Measurements from ENCODE around the gene FAF1.
"Not testable (repeated sequence)": the region's sequence is repeated elsewhere in the genome, so short reads cannot be mapped to it uniquely, and the experiment has no call there.

The FAF1 gene

GRCh38 chr1:50964863-50965262, 4.8 kb upstream of the FAF1 start:
- no peak for DNase-seq (ENCODE audit: low read depth in 2 of 3, low spot score in 1 of 3)

- no peak for DNase-seq (ENCODE audit: low read depth in 2 of 3, low spot score in 1 of 3)
These were observed 659 bp downstream of the FAF1 start for GRCh38 chr1:50959303-50959912.

GRCh38 chr1:50955116-50955515, 5.0 kb downstream of the FAF1 start:
- DNase-seq (ENCODE audit: low read depth in 2 of 3, low spot score in 1 of 3): no peak

GRCh38 chr1:50952566-50952965, 7.5 kb downstream of the FAF1 start:
- DNase-seq (ENCODE audit: low read depth in 2 of 3, low spot score in 1 of 3): not testable (repeated sequence)

GRCh38 chr1:50950396-50950795, 9.7 kb downstream of the FAF1 start:
- DNase-seq (ENCODE audit: low read depth in 2 of 3, low spot score in 1 of 3): no peak

GRCh38 chr1:50949286-50949982, 10.6 kb downstream of the FAF1 start:
- DNase-seq (ENCODE audit: low read depth in 2 of 3, low spot score in 1 of 3): no peak

GRCh38 chr1:50942334-50942733, 17.7 kb downstream of the FAF1 start:
- no peak for DNase-seq (ENCODE audit: low read depth in 2 of 3, low spot score in 1 of 3)

- no peak for DNase-seq (ENCODE audit: low read depth in 2 of 3, low spot score in 1 of 3)
These were observed 19.8 kb downstream of the FAF1 start for GRCh38 chr1:50940291-50940690.

- DNase-seq (ENCODE audit: low read depth in 2 of 3, low spot score in 1 of 3): no peak
These were observed 23.7 kb downstream of the FAF1 start for GRCh38 chr1:50936321-50936720.

GRCh38 chr1:50935276-50935675, 24.8 kb downstream of the FAF1 start:
- DNase-seq (ENCODE audit: low read depth in 2 of 3, low spot score in 1 of 3): not testable (repeated sequence)

GRCh38 chr1:50934838-50935237, 25.2 kb downstream of the FAF1 start:
- DNase-seq (ENCODE audit: low read depth in 2 of 3, low spot score in 1 of 3): no peak

- DNase-seq (ENCODE audit: low read depth in 2 of 3, low spot score in 1 of 3): not testable (repeated sequence)
These were observed 26.3 kb downstream of the FAF1 start for GRCh38 chr1:50933770-50934169.

- DNase-seq (ENCODE audit: low read depth in 2 of 3, low spot score in 1 of 3): not testable (repeated sequence)
These were observed 28.0 kb downstream of the FAF1 start for GRCh38 chr1:50932043-50932442.

- DNase-seq (ENCODE audit: low read depth in 2 of 3, low spot score in 1 of 3): peak in 1 of 3 donors; percentile 1
These were observed 28.9 kb downstream of the FAF1 start for GRCh38 chr1:50930965-50931737.

GRCh38 chr1:50930193-50930592, 29.9 kb downstream of the FAF1 start:
- no peak for DNase-seq (ENCODE audit: low read depth in 2 of 3, low spot score in 1 of 3)

- no peak for DNase-seq (ENCODE audit: low read depth in 2 of 3, low spot score in 1 of 3)
These were observed 30.6 kb downstream of the FAF1 start for GRCh38 chr1:50929376-50929958.

GRCh38 chr1:50923564-50923963, 36.5 kb downstream of the FAF1 start:
- DNase-seq (ENCODE audit: low read depth in 2 of 3, low spot score in 1 of 3): no peak

- DNase-seq (ENCODE audit: low read depth in 2 of 3, low spot score in 1 of 3): no peak
These were observed 39.0 kb downstream of the FAF1 start for GRCh38 chr1:50921029-50921428.

GRCh38 chr1:50920409-50920808, 39.7 kb downstream of the FAF1 start:
- DNase-seq (ENCODE audit: low read depth in 2 of 3, low spot score in 1 of 3): no peak

- no peak for DNase-seq (ENCODE audit: low read depth in 2 of 3, low spot score in 1 of 3)
These were observed 42.6 kb downstream of the FAF1 start for GRCh38 chr1:50917138-50918137.

GRCh38 chr1:50915621-50916020, 44.4 kb downstream of the FAF1 start:
- no peak for DNase-seq (ENCODE audit: low read depth in 2 of 3, low spot score in 1 of 3)

Measured in stimulated activated CD4-positive, alpha-beta T cell treated with anti-CD3 and anti-CD28 coated beads, Interleukin-12 subunit alpha, Interleukin-12 subunit beta, amount 100 ng/mL, for 48 hours (primary cell).